ENCODE measurements around the gene NEK8.

NEK8 gene

GRCh38 chr17:28738680-28739384 is 10.2 kb downstream of the NEK8 start:
- no peak for DNase-seq (ENCODE audit: low read depth, low spot score)
- WGBS (ENCODE audit: insufficient coverage, insufficient read length): 100% methylated on average over 1 of the region's 10 CpGs
- Histone ChIP-seq H3K27ac (ENCODE audit: low read length) (no peak overlapping the region), H3K4me3 (ENCODE audit: low read length) (no peak overlapping the region), H3K9me3 (ENCODE audit: control insufficient read depth, insufficient read depth, low read length) (no peaks in the 10 kb centered on the region), H3K27me3 (ENCODE audit: control insufficient read depth, insufficient read depth, low read length) (no peaks in the 10 kb centered on the region), H3K4me1 (ENCODE audit: control insufficient read depth, insufficient read depth, low read length) (no peaks in the 10 kb centered on the region), H3K36me3 (ENCODE audit: control insufficient read depth, insufficient read depth, low read length) (peaks cover 5% of the 10 kb centered on the region)

- Histone ChIP-seq H3K4me3 (ENCODE audit: low read length) (no peak overlapping the region), H3K27me3 (ENCODE audit: control insufficient read depth, insufficient read depth, low read length) (no peaks in the 10 kb centered on the region), H3K9me3 (ENCODE audit: control insufficient read depth, insufficient read depth, low read length) (no peaks in the 10 kb centered on the region), H3K27ac (ENCODE audit: low read length) (no peak overlapping the region), H3K36me3 (ENCODE audit: control insufficient read depth, insufficient read depth, low read length) (peaks cover 5% of the 10 kb centered on the region), H3K4me1 (ENCODE audit: control insufficient read depth, insufficient read depth, low read length) (no peaks in the 10 kb centered on the region; the same call in 1 of the 2 replicates)
- no CpG with 5 or more reads among the region's 10 CpGs for WGBS (ENCODE audit: insufficient coverage, insufficient read length)
- DNase-seq (ENCODE audit: low read depth, low spot score): no peak
These were observed 12.1 kb downstream of the NEK8 start for GRCh38 chr17:28740406-28741357.

GRCh38 chr17:28741358-28742349 is 13.1 kb downstream of the NEK8 start:
- H3K27ac ChIP-seq (ENCODE audit: low read length): no peak overlapping the region
- H3K4me3 ChIP-seq (ENCODE audit: low read length): no peak overlapping the region
- peaks cover 9% of the 10 kb centered on the region for H3K4me1 ChIP-seq (ENCODE audit: control insufficient read depth, insufficient read depth, low read length)
- peaks cover 8% of the 10 kb centered on the region for H3K36me3 ChIP-seq (ENCODE audit: control insufficient read depth, insufficient read depth, low read length)
- no CpG with 5 or more reads among the region's 19 CpGs for WGBS (ENCODE audit: insufficient coverage, insufficient read length)
- no peaks in the 10 kb centered on the region for H3K27me3 ChIP-seq (ENCODE audit: control insufficient read depth, insufficient read depth, low read length)
- DNase-seq (ENCODE audit: low read depth, low spot score): no peak
- H3K9me3 ChIP-seq (ENCODE audit: control insufficient read depth, insufficient read depth, low read length): no peaks in the 10 kb centered on the region

GRCh38 chr17:28743243-28744103 is 14.9 kb downstream of the NEK8 start, which contains the start of gene TRAF4:
TSS of gene TRAF4 (plus strand) at chr17:28744011. CDS start at chr17:28744113, 102 bp downstream.
- H3K4me1 ChIP-seq (ENCODE audit: control insufficient read depth, insufficient read depth, low read length): peaks cover 15% of the 10 kb centered on the region

GRCh38 chr17:28744104-28744971 is 15.8 kb downstream of the NEK8 start:
- H3K27ac ChIP-seq (ENCODE audit: low read length): no peak overlapping the region
- H3K27me3 ChIP-seq (ENCODE audit: control insufficient read depth, insufficient read depth, low read length): no peaks in the 10 kb centered on the region
- H3K4me1 ChIP-seq (ENCODE audit: control insufficient read depth, insufficient read depth, low read length): peaks cover 15% of the 10 kb centered on the region
- no CpG with 5 or more reads among the region's 61 CpGs for WGBS (ENCODE audit: insufficient coverage, insufficient read length)
- H3K9me3 ChIP-seq (ENCODE audit: control insufficient read depth, insufficient read depth, low read length): no peaks in the 10 kb centered on the region
- peaks cover 29% of the 10 kb centered on the region for H3K36me3 ChIP-seq (ENCODE audit: control insufficient read depth, insufficient read depth, low read length)
- peak overlapping the region; percentile 97 for H3K4me3 ChIP-seq (ENCODE audit: low read length)
- DNase-seq (ENCODE audit: low read depth, low spot score): no peak

More at GRCh38 chr17:28743243-28744103, 14.9 kb downstream of the NEK8 start, which contains the start of gene TRAF4:
- no peak for DNase-seq (ENCODE audit: low read depth, low spot score)
- H3K4me3 ChIP-seq (ENCODE audit: low read length): peak within 1 kb of the TSS; percentile 97
- H3K36me3 ChIP-seq (ENCODE audit: control insufficient read depth, insufficient read depth, low read length): peaks cover 20% of the 10 kb centered on the region
- WGBS (ENCODE audit: insufficient coverage, insufficient read length): no CpG with 5 or more reads among the region's 70 CpGs
- H3K27ac ChIP-seq (ENCODE audit: low read length): no peak within 1 kb of the TSS
- H3K27me3 ChIP-seq (ENCODE audit: control insufficient read depth, insufficient read depth, low read length): no peaks in the 10 kb centered on the region
- no peaks in the 10 kb centered on the region for H3K9me3 ChIP-seq (ENCODE audit: control insufficient read depth, insufficient read depth, low read length)

- H3K27me3 ChIP-seq (ENCODE audit: control insufficient read depth, insufficient read depth, low read length): no peaks in the 10 kb centered on the region
- no peak for DNase-seq (ENCODE audit: low read depth, low spot score)
- H3K9me3 ChIP-seq (ENCODE audit: control insufficient read depth, insufficient read depth, low read length): no peaks in the 10 kb centered on the region
- H3K4me1 ChIP-seq (ENCODE audit: control insufficient read depth, insufficient read depth, low read length): peaks cover 15% of the 10 kb centered on the region
- H3K36me3 ChIP-seq (ENCODE audit: control insufficient read depth, insufficient read depth, low read length): peaks cover 33% of the 10 kb centered on the region
- WGBS (ENCODE audit: insufficient coverage, insufficient read length): no CpG with 5 or more reads among the region's 31 CpGs
- no peak overlapping the region for H3K27ac ChIP-seq (ENCODE audit: low read length)
- H3K4me3 ChIP-seq (ENCODE audit: low read length): peak overlapping the region; percentile 97
These were observed 16.6 kb downstream of the NEK8 start for GRCh38 chr17:28744972-28745785.

- DNase-seq (ENCODE audit: low read depth, low spot score): no peak
- Histone ChIP-seq H3K4me3 (ENCODE audit: low read length) (peak overlapping the region; percentile 97; the same call in 1 of the 2 replicates), H3K4me1 (ENCODE audit: control insufficient read depth, insufficient read depth, low read length) (peaks cover 15% of the 10 kb centered on the region), H3K9me3 (ENCODE audit: control insufficient read depth, insufficient read depth, low read length) (no peaks in the 10 kb centered on the region), H3K27me3 (ENCODE audit: control insufficient read depth, insufficient read depth, low read length) (no peaks in the 10 kb centered on the region), H3K27ac (ENCODE audit: low read length) (no peak overlapping the region), H3K36me3 (ENCODE audit: control insufficient read depth, insufficient read depth, low read length) (peaks cover 35% of the 10 kb centered on the region)
- WGBS (ENCODE audit: insufficient coverage, insufficient read length): no CpG with 5 or more reads among the region's 4 CpGs
These were observed 17.3 kb downstream of the NEK8 start for GRCh38 chr17:28745786-28746411.

GRCh38 chr17:28746611-28747050 is 18.0 kb downstream of the NEK8 start:
- no peak overlapping the region for H3K4me3 ChIP-seq (ENCODE audit: low read length)
- no peak for DNase-seq (ENCODE audit: low read depth, low spot score)
- H3K27me3 ChIP-seq (ENCODE audit: control insufficient read depth, insufficient read depth, low read length): no peaks in the 10 kb centered on the region
- WGBS (ENCODE audit: insufficient coverage, insufficient read length): no CpG with 5 or more reads among the region's 5 CpGs
- no peak overlapping the region for H3K27ac ChIP-seq (ENCODE audit: low read length)
- H3K9me3 ChIP-seq (ENCODE audit: control insufficient read depth, insufficient read depth, low read length): no peaks in the 10 kb centered on the region
- H3K4me1 ChIP-seq (ENCODE audit: control insufficient read depth, insufficient read depth, low read length): peaks cover 15% of the 10 kb centered on the region
- H3K36me3 ChIP-seq (ENCODE audit: control insufficient read depth, insufficient read depth, low read length): peaks cover 35% of the 10 kb centered on the region
